ENCODE data around the gene ACSF2. TPM values are rescaled to one million over a fixed set of nuclear protein-coding genes. Genes with fewer than 3 reads are reported as not detected.

ACSF2 gene
- total RNA-seq, 1 experiment from 2014 or later: 17.2 TPM

DNA sequence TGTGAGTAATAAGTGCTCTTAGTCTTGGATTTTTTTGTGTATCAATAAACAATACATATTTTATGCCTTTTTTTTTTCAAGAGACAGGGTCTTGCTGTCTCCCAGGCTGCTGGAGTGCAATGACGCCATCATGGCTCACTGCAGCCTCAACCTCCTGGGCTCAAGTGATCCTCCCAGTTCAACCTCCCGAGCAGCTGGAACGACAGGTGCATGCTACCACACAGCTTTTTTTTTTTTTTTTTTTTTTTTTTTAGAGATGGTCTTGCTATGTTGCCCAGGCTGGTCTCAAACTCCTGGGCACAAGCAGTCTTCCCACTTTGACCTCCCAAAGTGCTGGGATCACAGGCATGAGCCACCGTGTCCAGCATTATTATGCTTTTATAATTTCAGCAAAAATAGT lies 13.0 kb downstream of the ACSF2 start:
- BruUV-seq (replicated peaks): no TSS peak
- Histone ChIP-seq H3K4me1 (ENCODE audit: control insufficient read depth, insufficient read depth, low read length) (no peaks in the 10 kb centered on the region), H3K9me3 (ENCODE audit: control insufficient read depth, insufficient read depth, low read depth, low read length) (no peaks in the 10 kb centered on the region), H3K36me3 (ENCODE audit: control insufficient read depth, insufficient read depth, low read length) (no peaks in the 10 kb centered on the region), H3K27me3 (ENCODE audit: control insufficient read depth, insufficient read depth, low read length) (no peaks in the 10 kb centered on the region), H3K4me3 (ENCODE audit: low read depth in 2 of 2, low read length in 2 of 2) (no peak overlapping the region), H3K27ac (ENCODE audit: low read length) (no peak overlapping the region)
- intact Hi-C loops (cut with micrococcal nuclease; ENCODE audit: unreplicated experiment) (no loop called here), in situ Hi-C loops (cut with HindIII; ENCODE audit: low pct_unique_long_range_greater_than_20kb, low sequenced_read_pairs) (no loop called here)
- ChIA-PET POLR2A (interaction anchor here (0.6 kb wide), 1 partner anchor 191 kb away, joined by 5 read pairs; no protein-coding TSS in a partner anchor), CTCF (interaction anchor here (0.6 kb wide), 1 partner anchor 192 kb away, joined by 3 read pairs; no protein-coding TSS in a partner anchor)
- DNase-seq (ENCODE audit: low read depth, low spot score) (no peak), ATAC-seq (no peak)
- no peak for TF ChIP-seq TCF7L2 (IDR thresholded peaks at IDR 0.05; ENCODE audit: low read depth, low read length)
- TF ChIP-seq SIN3A (IDR thresholded peaks at IDR 0.05; ENCODE audit: borderline replicate concordance, insufficient read depth, low read depth, low read length): no peak
- TF ChIP-seq, protein P1, sequence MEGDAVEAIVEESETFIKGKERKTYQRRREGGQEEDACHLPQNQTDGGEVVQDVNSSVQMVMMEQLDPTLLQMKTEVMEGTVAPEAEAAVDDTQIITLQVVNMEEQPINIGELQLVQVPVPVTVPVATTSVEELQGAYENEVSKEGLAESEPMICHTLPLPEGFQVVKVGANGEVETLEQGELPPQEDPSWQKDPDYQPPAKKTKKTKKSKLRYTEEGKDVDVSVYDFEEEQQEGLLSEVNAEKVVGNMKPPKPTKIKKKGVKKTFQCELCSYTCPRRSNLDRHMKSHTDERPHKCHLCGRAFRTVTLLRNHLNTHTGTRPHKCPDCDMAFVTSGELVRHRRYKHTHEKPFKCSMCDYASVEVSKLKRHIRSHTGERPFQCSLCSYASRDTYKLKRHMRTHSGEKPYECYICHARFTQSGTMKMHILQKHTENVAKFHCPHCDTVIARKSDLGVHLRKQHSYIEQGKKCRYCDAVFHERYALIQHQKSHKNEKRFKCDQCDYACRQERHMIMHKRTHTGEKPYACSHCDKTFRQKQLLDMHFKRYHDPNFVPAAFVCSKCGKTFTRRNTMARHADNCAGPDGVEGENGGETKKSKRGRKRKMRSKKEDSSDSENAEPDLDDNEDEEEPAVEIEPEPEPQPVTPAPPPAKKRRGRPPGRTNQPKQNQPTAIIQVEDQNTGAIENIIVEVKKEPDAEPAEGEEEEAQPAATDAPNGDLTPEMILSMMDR (IDR thresholded peaks at IDR 0.05): no peak
- no peak for TF ChIP-seq POLR2AphosphoS5 (IDR thresholded peaks at IDR 0.05; ENCODE audit: low read depth, low read length)
- TF ChIP-seq, protein P2, sequence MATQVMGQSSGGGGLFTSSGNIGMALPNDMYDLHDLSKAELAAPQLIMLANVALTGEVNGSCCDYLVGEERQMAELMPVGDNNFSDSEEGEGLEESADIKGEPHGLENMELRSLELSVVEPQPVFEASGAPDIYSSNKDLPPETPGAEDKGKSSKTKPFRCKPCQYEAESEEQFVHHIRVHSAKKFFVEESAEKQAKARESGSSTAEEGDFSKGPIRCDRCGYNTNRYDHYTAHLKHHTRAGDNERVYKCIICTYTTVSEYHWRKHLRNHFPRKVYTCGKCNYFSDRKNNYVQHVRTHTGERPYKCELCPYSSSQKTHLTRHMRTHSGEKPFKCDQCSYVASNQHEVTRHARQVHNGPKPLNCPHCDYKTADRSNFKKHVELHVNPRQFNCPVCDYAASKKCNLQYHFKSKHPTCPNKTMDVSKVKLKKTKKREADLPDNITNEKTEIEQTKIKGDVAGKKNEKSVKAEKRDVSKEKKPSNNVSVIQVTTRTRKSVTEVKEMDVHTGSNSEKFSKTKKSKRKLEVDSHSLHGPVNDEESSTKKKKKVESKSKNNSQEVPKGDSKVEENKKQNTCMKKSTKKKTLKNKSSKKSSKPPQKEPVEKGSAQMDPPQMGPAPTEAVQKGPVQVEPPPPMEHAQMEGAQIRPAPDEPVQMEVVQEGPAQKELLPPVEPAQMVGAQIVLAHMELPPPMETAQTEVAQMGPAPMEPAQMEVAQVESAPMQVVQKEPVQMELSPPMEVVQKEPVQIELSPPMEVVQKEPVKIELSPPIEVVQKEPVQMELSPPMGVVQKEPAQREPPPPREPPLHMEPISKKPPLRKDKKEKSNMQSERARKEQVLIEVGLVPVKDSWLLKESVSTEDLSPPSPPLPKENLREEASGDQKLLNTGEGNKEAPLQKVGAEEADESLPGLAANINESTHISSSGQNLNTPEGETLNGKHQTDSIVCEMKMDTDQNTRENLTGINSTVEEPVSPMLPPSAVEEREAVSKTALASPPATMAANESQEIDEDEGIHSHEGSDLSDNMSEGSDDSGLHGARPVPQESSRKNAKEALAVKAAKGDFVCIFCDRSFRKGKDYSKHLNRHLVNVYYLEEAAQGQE (IDR thresholded peaks at IDR 0.05; ENCODE audit: insufficient read depth in 1 of 2, low read depth in 2 of 2, low read length in 1 of 2): no peak

DNA sequence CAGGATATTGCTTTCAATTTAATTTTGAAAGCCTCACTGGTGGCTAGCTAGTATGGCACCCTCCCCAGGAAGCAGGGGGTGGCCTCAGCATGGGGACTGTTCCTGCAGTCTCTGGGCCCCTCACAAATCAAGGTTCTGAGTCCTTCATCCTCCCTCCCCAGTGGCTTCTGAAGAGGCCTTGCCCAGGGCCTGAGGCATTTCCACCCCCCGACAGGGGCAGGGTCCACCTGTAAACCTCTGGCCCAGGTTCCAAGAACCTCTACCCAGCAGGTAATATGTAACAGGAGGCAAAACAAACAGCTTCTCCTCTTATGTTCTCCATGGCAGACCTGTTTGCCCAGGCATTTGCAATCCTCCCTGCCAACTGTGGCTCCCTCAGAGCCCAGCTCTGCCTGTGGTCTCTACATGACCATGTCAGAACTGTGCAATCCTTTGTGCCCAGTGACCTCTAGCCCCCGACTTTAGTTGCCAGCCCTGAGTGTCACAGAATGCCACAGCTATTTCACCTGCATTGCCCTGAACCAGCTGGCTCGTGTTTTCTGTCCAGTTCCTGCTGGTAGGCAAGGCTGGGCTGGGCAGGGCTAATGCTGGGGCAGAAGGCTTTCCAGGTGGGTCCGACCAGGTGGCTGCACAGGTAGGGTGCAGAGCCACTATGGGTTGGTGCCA lies 14.3 kb downstream of the ACSF2 start:
- Histone ChIP-seq H3K27ac (ENCODE audit: low read length) (no peak overlapping the region), H3K36me3 (ENCODE audit: control insufficient read depth, insufficient read depth, low read length) (no peaks in the 10 kb centered on the region), H3K27me3 (ENCODE audit: control insufficient read depth, insufficient read depth, low read length) (no peaks in the 10 kb centered on the region), H3K4me1 (ENCODE audit: control insufficient read depth, insufficient read depth, low read length) (no peaks in the 10 kb centered on the region), H3K4me3 (ENCODE audit: low read depth in 2 of 2, low read length in 2 of 2) (no peak overlapping the region), H3K9me3 (ENCODE audit: control insufficient read depth, insufficient read depth, low read depth, low read length) (no peaks in the 10 kb centered on the region)
- no peak for ATAC-seq
- no TSS peak for BruUV-seq (replicated peaks)
- POLR2A ChIA-PET: interaction anchor here (0.5 kb wide), 1 partner anchor 47 kb away, joined by 6 read pairs; no protein-coding TSS in a partner anchor
- in situ Hi-C loops (cut with HindIII; ENCODE audit: low pct_unique_long_range_greater_than_20kb, low sequenced_read_pairs): no loop called here
- no peak for DNase-seq (ENCODE audit: low read depth, low spot score)
- TF ChIP-seq, protein P2 (IDR thresholded peaks at IDR 0.05; ENCODE audit: insufficient read depth in 1 of 2, low read depth in 2 of 2, low read length in 1 of 2): no peak
- TF ChIP-seq POLR2AphosphoS5 (IDR thresholded peaks at IDR 0.05; ENCODE audit: low read depth, low read length) (no peak), SIN3A (IDR thresholded peaks at IDR 0.05; ENCODE audit: borderline replicate concordance, insufficient read depth, low read depth, low read length) (no peak), TCF7L2 (IDR thresholded peaks at IDR 0.05; ENCODE audit: low read depth, low read length) (no peak)
- TF ChIP-seq, protein P1 (IDR thresholded peaks at IDR 0.05): no peak
- CTCF ChIA-PET: no interaction called here
- intact Hi-C loops (cut with micrococcal nuclease; ENCODE audit: unreplicated experiment): no loop called here

Measured in Panc1 (cell line).